WTC11 (cell line): ENCODE results near the gene TMEM95. TPM values are rescaled to one million over a fixed set of nuclear protein-coding genes. Genes with fewer than 3 reads are reported as not detected.

ENCODE experiments used
- ATAC-seq: fragments of 200-7000 bp; cut with Tn5 transposase; 2 replicates; pipeline ENCODE4 v1.10.0; 2021; ENCODE audit warnings: mild to moderate bottlenecking, moderate library complexity
- CTCF ChIA-PET: fragments of 300-600 bp; sonication (Branson Sonifier 250); formaldehyde crosslinking; loops from one replicate; lab custom pipeline; 2021; ENCODE audit warnings: antibody characterized with exemption; lab: Charles Lee
- POLR2A ChIA-PET: fragments of 350-600 bp; sonication (Branson Sonifier 250); formaldehyde crosslinking; loops from one replicate; lab custom pipeline; 2021; ENCODE audit warnings: antibody characterized with exemption; lab: Charles Lee
- DNase-seq: peaks from one replicate; pipeline ENCODE4 v3.0.0; 2021; ENCODE audit warnings: low spot score
- H3K27ac Mint-ChIP-seq: 2 replicates; pipeline ENCODE4 v1.8.0; 2021; ENCODE audit warnings: mixed read lengths
- H3K27me3 Mint-ChIP-seq: 2 replicates; pipeline ENCODE4 v1.8.0; 2021; ENCODE audit warnings: low read depth, mild to moderate bottlenecking, moderate library complexity, mixed read lengths
- H3K36me3 Mint-ChIP-seq: 2 replicates; pipeline ENCODE4 v1.8.0; 2021; ENCODE audit warnings: mixed read lengths
- H3K4me1 Mint-ChIP-seq: 2 replicates; pipeline ENCODE4 v1.8.0; 2022; ENCODE audit warnings: mixed read lengths
- H3K4me3 Mint-ChIP-seq: 2 replicates; pipeline ENCODE4 v1.8.0; 2021; ENCODE audit warnings: mild to moderate bottlenecking, moderate library complexity, mixed read lengths
- H3K9me3 Mint-ChIP-seq: 2 replicates; pipeline ENCODE4 v1.8.0; 2021; ENCODE audit warnings: mixed read lengths
- ATF2 ChIP-seq: sonication (generic); formaldehyde crosslinking; IDR thresholded peaks from 2 replicates; pipeline ENCODE4 v1.8.1; 2022; ENCODE audit warnings: low read depth, missing genetic modification reagents, borderline replicate concordance
- ATF3 ChIP-seq: sonication (generic); formaldehyde crosslinking; conservative IDR thresholded peaks from 2 replicates; pipeline ENCODE4 v1.8.1; 2022; ENCODE audit warnings: mild to moderate bottlenecking, missing genetic modification reagents
- CBFB ChIP-seq: sonication (generic); formaldehyde crosslinking; IDR thresholded peaks from 2 replicates; pipeline ENCODE4 v1.8.1; 2022; ENCODE audit warnings: mild to moderate bottlenecking, low read depth, missing genetic modification reagents
- CREB1 ChIP-seq: sonication (generic); formaldehyde crosslinking; IDR thresholded peaks from 2 replicates; pipeline ENCODE4 v1.8.0; 2023; ENCODE audit warnings: mild to moderate bottlenecking, missing genetic modification reagents
- CREM ChIP-seq: sonication (generic); formaldehyde crosslinking; IDR thresholded peaks from 2 replicates; pipeline ENCODE4 v1.8.1; 2022; ENCODE audit warnings: mild to moderate bottlenecking, missing genetic modification reagents, moderate library complexity
- IRF1 ChIP-seq: sonication (generic); formaldehyde crosslinking; IDR thresholded peaks from 2 replicates; pipeline ENCODE4 v1.8.0; 2023; ENCODE audit warnings: missing genetic modification reagents
- JUN ChIP-seq: sonication (generic); formaldehyde crosslinking; IDR thresholded peaks from 2 replicates; pipeline ENCODE4 v1.8.0; 2023; ENCODE audit warnings: mild to moderate bottlenecking, missing genetic modification reagents
- MYBL2 ChIP-seq: sonication (generic); formaldehyde crosslinking; IDR thresholded peaks from 2 replicates; pipeline ENCODE4 v1.8.1; 2023; ENCODE audit warnings: mild to moderate bottlenecking, moderate library complexity, missing genetic modification reagents
- NFYB ChIP-seq: sonication (generic); formaldehyde crosslinking; conservative IDR thresholded peaks from 2 replicates; pipeline ENCODE4 v1.8.0; 2022; ENCODE audit warnings: low read depth, missing genetic modification reagents
- OVOL2 ChIP-seq: fragments of 250-450 bp; sonication (Bioruptor Pico); IDR thresholded peaks from 2 replicates; pipeline ENCODE4 v1.9.0; 2021; ENCODE audit warnings: mild to moderate bottlenecking, borderline replicate concordance
- PREB ChIP-seq: sonication (generic); formaldehyde crosslinking; IDR thresholded peaks from 2 replicates; pipeline ENCODE4 v1.8.1; 2022; ENCODE audit warnings: mild to moderate bottlenecking, missing genetic modification reagents, moderate library complexity, borderline replicate concordance
- SP1 ChIP-seq: sonication (generic); formaldehyde crosslinking; conservative IDR thresholded peaks from 2 replicates; pipeline ENCODE4 v1.8.1; 2022; ENCODE audit warnings: missing genetic modification reagents
- STAT6 ChIP-seq: sonication (generic); formaldehyde crosslinking; conservative IDR thresholded peaks from 2 replicates; pipeline ENCODE4 v1.8.1; 2023; ENCODE audit warnings: mild to moderate bottlenecking, low read depth, missing genetic modification reagents, moderate library complexity
- TCF7 ChIP-seq: sonication (generic); formaldehyde crosslinking; IDR thresholded peaks from 2 replicates; pipeline ENCODE4 v1.8.0; 2022; ENCODE audit warnings: mild to moderate bottlenecking, low read depth, missing genetic modification reagents, moderate library complexity
- USF1 ChIP-seq: sonication (generic); formaldehyde crosslinking; IDR thresholded peaks from 2 replicates; pipeline ENCODE4 v1.8.0; 2022; ENCODE audit warnings: mild to moderate bottlenecking, missing genetic modification reagents
- ZBTB21 ChIP-seq: sonication (generic); formaldehyde crosslinking; IDR thresholded peaks from 2 replicates; pipeline ENCODE4 v1.8.1; 2023; ENCODE audit warnings: mild to moderate bottlenecking, missing genetic modification reagents, borderline replicate concordance
- ZNF138 ChIP-seq: sonication (generic); formaldehyde crosslinking; conservative IDR thresholded peaks from 2 replicates; pipeline ENCODE4 v1.8.1; 2022; ENCODE audit warnings: mild to moderate bottlenecking, moderate library complexity, missing genetic modification reagents
- ZNF416 ChIP-seq: fragments of 250-450 bp; sonication (Bioruptor Pico); IDR thresholded peaks from 2 replicates; pipeline ENCODE4 v1.9.0; 2021; ENCODE audit warnings: mild to moderate bottlenecking, inconsistent platforms
- ZSCAN18 ChIP-seq: fragments of 250-450 bp; sonication (Bioruptor Pico); IDR thresholded peaks from 2 replicates; pipeline ENCODE4 v2.1.2; 2022; ENCODE audit warnings: mild to moderate bottlenecking, moderate library complexity
- total RNA-seq: library from RNA; stranded (reverse); gene quantifications from 3 replicates; pipeline ENCODE4 v1.2.3, GENCODE V29; 2021

Gene TMEM95
- total RNA-seq, 1 experiment from 2014 or later = not detected

- TF ChIP-seq TCF7 (CRISPR knock-in tag) (no peak), MYBL2 (CRISPR knock-in tag) (no peak), ZNF416 (CRISPR knock-in tag) (no peak), OVOL2 (no peak), JUN (CRISPR knock-in tag) (no peak), CREB1 (no peak), ATF3 (CRISPR knock-in tag) (no peak), STAT6 (CRISPR knock-in tag) (no peak), PREB (no peak), CREM (peak; percentile 82; the same call in 1 of the 2 replicates), ZBTB21 (no peak; the same call in 1 of the 2 replicates), USF1 (CRISPR knock-in tag) (peak; percentile 59), ZNF138 (CRISPR knock-in tag) (no peak), IRF1 (CRISPR knock-in tag) (no peak), CBFB (peak; percentile 39; the same call in 1 of the 2 replicates), ZSCAN18 (CRISPR knock-in tag) (no peak)
These were observed 25.5 kb upstream of the TMEM95 start (continued) for GRCh38 chr17:7329374-7329996.

- H3K9me3 Mint-ChIP-seq = no peaks in the 10 kb centered on the region
- ChIA-PET POLR2A (interaction anchor here (0.7 to 2.0 kb wide), 18 partner anchors 9 to 357 kb away, joined by 3 to 21 read pairs (median 4); partner anchors contain the start of genes ACADVL, CHRNB1, DLG4 and GPS2), CTCF (interaction anchor here (0.6 to 2.2 kb wide), 35 partner anchors 7 to 387 kb away, joined by 3 to 27 read pairs (median 5); partner anchors contain the start of genes ACADVL, DLG4, GABARAP and GPS2)
- peak overlapping the region; percentile 93 for H3K4me3 Mint-ChIP-seq
- peak; percentile 82 for DNase-seq
- peaks cover 24% of the 10 kb centered on the region for H3K4me1 Mint-ChIP-seq
- peak; percentile 76 for ATAC-seq
- TF ChIP-seq NFYB (peak; percentile 64), ATF2 (no peak), SP1 (CRISPR knock-in tag) (0 out of 2 replicates have a peak, but pooled peaks have one; percentile 25)
- peak overlapping the region; percentile 100 for H3K27ac Mint-ChIP-seq
- peaks cover 4% of the 10 kb centered on the region for H3K36me3 Mint-ChIP-seq
- H3K27me3 Mint-ChIP-seq = no peaks in the 10 kb centered on the region
These were observed 24.8 kb upstream of the TMEM95 start for GRCh38 chr17:7329997-7330637.
